ENCODE measurements around the gene ACAD8.
"Not testable (repeated sequence)": the region's sequence is repeated elsewhere in the genome, so short reads cannot be mapped to it uniquely, and the experiment has no call there.

ACAD8 gene

GRCh38 chr11:134240592-134240991 lies 12.8 kb upstream of the ACAD8 start:
- no peak for DNase-seq

GRCh38 chr11:134242376-134242775 lies 11.0 kb upstream of the ACAD8 start:
- DNase-seq: no peak

DNA sequence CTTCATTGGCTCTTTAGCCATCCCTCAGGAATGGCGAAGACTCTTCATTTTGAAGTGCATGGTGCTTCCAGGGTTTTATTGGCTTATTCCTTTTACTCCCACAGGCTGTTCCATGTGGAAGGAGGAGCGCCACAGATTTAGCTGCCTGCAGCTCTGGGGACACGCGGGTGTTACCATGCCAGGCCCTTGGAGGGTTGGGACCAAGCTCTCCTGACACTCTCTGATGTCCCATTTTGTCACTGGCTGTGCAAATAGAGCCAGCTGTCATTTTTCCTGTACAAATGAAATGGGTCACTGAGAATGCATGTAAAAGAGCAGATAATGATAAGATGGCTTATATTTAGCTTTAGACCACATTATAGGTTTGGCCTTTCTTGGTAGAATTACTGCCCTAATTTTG lies 9.5 kb upstream of the ACAD8 start:
- no peak for DNase-seq

- no peak for DNase-seq
Observed at GRCh38 chr11:134244593-134244992, 8.8 kb upstream of the ACAD8 start.

- DNase-seq: no peak
Observed at GRCh38 chr11:134245434-134245833, 7.9 kb upstream of the ACAD8 start.

DNA sequence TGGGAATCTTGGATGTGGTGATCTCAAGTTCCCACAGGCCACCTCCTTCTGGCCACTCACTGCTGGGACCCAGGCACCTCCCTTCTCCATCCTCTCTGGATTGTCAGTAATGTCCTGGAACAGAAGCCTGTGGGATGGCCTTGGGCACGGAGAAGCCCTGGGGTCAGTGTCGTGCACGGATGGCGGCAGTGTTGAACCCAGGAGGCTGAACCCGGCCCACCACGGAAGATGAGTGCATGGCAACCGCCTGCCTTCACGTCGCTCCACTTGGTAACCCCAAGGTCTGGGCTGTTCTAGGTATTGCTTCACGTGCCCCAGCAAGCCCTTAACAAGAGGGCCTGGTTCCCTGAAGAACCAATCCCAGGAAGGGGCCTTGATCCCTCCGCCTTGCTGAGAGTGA lies 7.3 kb upstream of the ACAD8 start:
- DNase-seq: no peak

GRCh38 chr11:134246678-134247077 lies 6.7 kb upstream of the ACAD8 start:
- DNase-seq: no peak

DNA sequence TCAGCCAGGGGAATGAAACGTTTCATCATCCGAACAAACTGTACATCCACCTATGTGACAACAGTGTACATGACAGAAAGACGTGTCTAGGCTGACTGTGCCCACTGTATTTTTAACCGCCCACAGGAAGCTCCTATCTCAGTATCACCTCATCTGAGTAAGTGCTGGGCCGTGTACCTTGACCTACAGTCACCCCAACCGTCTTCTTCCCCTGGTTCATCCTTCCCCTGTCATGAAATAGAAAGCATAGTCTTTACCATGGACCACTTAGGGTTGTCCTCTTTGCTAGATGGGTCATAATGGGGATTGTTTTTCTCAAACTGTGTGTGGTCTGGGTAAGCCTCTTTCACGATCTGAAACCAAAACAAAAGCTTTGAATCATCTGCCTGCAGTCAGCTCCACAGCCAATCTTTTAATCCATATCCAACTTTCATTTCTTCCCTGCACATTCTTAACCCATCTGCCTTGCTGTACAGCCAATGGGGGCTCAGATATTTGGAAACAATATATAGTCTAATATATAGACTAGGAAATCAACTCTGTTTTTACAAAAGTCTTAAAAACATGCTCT lies 4.4 kb upstream of the ACAD8 start:
- DNase-seq: no peak

DNA sequence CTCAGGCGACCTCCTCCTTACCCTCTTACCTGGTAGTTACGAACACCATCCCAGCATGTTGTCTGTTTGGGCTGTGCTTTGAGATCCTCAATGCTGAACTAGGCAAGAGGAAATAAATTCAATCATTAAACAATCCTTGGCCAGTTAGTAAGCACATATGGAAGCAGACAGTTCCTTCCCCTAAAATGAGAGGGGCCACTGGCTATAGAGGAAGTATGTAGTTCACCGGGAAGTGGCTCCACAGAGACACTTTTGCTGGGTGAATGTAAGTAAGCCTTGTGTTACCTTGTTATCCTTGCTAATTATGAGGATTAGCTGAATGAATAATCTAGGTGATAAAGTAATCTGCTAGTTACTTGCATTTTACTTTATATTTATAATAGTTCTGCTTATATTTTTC lies 3.1 kb upstream of the ACAD8 start:
- DNase-seq: no peak

DNA sequence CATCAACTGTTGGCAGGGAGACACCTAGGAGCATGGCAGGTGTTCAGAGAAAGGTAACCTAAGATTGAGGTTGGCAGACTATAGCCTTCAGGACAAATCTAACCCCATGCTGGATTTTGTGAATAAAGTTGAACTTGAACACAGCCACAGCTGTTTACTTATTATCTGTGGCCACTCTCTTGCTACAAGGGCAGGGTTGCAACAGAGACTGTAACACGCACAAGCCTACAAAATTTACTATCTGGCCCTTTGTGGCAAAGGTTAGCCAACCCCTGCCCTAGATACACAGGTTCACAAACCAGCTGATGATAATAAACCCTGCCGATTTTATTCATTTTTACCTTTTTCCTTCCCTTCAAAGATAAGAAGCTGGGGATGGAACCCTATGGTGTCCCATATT lies 2.7 kb upstream of the ACAD8 start:
- DNase-seq: no peak

- DNase-seq: no peak
Observed at GRCh38 chr11:134252346-134253187, 801 bp upstream of the ACAD8 start.

DNA sequence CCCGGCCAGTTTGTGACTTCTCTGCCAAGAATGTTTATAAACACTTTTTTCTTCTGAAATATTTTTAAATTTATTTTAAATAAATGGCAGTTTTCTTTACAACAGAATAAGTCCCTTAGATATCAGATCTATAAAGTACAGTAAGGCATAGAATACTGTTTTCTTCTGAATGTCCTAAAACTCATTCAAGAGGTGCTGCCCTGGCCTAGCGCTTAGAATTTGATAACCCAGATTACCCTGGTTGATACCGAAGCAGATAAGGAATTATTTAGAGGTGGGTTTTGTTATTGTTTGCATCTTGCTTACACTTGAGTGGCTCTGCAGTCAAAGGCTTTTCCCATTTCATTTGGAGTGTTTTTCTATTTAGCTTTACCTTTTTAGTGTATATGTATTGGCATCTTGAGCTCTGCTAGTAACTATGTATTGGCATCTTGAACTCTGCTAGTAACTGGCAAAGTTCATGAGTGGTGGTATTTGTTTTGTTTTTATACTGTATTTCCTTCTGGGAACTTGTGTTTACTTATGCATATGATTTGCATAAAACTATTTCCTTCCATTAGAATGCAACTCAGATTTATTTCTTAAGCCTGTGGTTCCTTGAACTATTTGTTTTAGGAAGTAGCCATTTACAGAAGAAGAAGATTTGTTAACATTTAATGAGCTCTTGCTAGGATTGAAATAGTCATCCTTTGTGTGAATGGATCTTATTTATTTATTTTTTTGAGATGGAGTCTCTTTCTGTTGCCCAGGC lies 1.2 kb downstream of the ACAD8 start:
- DNase-seq: no peak

- not testable (repeated sequence) for DNase-seq
Observed at GRCh38 chr11:134255184-134255561, 1.8 kb downstream of the ACAD8 start.

DNA sequence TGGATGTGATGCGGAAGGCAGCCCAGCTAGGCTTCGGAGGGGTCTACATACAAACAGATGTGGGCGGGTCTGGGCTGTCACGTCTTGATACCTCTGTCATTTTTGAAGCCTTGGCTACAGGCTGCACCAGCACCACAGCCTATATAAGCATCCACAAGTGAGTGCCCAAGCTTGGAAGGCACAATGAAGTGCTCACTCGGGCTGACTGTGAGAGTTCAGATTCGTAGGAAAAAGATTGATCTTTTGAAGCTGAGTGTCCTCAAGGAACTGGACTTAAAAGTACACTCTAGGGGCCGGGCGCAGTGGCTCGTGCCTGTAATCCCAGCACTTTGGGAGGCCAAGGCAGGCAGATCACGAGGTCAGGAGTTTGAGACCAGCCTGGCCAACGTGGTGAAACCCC lies 3.7 kb downstream of the ACAD8 start:
- DNase-seq: no peak

DNA sequence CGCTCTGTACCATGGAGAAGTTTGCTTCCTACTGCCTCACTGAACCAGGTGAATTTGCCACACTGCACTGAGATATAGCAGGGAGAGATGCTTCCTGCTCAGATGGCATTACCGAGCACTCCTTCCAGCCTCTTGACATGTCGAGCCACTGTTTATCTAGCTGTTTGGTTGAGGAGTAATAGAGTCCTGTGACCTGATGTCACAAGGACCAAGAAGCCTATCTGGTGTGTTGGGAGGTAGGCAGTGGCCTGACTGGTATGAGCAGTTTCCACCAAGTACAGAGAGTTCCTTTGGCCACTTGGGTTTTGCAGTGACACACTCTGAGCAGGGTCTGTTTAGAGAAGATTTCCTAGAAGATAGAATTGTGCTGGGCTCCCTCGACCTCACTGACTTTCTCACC lies 5.2 kb downstream of the ACAD8 start:
- no peak for DNase-seq

DNA sequence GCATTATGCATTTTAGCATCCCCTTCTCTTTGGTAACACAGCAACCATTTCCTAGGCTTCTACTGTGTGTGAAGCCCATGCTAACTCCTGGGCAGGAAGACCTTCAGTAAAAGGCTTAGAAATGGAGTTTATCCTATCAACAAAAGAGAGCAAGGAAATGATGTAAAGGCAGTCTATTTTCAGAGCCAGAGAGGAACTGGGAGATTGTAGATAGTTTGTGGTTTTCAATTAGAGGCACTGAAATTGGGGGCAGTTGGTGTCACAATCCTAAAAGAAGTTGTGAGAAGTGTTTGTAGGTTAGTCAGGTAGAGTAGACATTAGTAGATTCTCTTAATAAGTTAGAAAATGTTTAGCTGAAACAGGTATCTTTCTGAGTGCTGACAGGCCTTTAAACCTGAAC lies 7.1 kb downstream of the ACAD8 start:
- no peak for DNase-seq

- DNase-seq: no peak
Observed at GRCh38 chr11:134260983-134261382, 7.6 kb downstream of the ACAD8 start.

DNA sequence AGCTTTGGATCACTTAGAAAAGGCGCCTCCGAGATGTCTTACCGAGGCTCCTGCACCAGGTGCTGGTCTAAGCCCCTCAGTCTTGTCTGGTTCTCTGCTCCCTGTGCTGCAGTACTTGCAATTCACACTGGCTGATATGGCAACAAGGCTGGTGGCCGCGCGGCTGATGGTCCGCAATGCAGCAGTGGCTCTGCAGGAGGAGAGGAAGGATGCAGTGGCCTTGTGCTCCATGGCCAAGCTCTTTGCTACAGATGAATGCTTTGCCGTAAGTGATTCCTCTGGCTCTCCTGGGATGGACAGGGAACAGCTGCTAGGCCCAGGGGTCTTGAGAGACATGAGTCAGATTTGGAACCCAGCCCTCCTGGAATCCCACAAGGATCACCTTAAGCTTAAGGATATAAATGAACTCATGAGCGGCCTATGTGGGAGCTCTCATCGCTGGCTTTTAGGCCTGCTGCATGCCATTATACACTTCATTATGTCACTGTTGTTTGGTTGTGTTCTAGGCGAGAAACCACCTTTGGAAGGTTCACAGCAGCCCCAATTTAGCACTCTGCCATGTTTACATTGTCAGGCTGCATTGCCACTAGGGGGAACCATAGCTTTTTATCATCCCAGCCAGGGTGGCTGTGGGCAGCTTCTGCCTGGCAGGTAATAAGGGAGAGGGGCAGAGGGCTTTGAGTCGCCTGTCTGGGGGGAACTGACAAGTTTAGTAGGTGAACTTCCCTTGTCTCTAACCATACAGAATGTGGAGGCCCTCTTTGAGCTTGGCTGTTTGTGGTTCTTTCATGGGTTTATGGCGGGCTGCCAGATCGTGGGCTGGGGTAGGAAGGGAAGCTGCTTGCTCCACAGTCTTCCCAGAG lies 8.5 kb downstream of the ACAD8 start:
- no peak for DNase-seq

DNA sequence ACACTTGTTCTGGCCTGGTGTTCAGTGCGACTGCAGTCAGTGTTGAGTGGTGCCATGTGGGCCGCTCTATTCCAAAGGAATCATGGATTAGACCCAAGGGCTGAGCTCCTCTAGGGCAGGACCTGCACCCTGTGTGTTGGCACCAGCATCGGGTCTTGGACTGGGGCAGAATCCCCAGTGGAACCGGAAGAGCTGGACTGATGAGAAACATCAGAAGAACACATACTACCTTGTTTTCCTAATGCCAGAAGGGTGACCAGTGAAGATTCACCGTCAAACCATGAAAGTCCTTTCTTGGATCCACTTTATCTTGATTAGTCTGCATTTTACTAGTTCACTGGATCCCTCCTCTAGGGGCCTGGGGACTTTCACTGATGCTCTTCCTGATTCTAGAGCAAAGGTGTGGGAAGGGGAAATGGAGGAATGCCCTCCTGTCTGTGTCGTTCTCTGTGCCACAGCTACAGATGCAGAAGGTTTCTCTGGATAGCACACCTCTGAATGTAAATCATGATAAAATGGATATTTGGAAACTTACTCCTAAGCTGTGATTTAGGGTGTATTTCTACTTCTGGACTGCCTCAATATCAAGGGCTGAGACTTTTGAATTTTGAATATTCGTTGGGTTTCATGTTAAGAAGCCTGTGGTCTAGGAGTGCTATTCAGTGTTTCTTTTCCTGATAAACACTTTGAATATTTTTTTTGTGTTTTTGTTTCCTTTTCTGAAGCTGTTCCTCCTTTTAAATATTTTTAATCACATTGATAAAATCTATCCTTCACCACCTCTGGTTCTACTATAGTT lies 11.8 kb downstream of the ACAD8 start:
- DNase-seq: no peak

DNA sequence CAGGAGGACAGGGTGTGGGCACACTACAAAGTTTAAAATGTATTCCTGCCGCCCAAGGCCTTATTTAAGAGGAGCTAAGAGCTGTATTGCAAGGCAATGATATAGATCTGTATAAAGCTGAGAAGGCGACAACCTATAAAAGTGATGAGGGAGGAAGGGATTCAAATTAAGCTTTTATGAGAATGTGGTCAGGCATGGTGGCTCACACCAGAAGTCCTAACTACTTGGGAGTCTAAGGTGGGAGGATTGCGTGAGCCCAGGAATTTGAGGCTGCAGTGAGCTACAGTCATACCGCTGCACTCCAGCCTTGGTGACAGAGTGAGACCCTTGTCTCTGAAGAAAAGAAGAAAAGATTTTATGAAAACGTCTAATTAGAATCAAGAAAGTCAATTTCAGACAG lies 13.1 kb downstream of the ACAD8 start:
- no peak for DNase-seq

GRCh38 chr11:134266841-134267251 lies 13.5 kb downstream of the ACAD8 start:
- no peak for DNase-seq

- DNase-seq: no peak
Observed at GRCh38 chr11:134267461-134267860, 14.1 kb downstream of the ACAD8 start.
